ENCODE measurements around the gene POU2F1.

DNA sequence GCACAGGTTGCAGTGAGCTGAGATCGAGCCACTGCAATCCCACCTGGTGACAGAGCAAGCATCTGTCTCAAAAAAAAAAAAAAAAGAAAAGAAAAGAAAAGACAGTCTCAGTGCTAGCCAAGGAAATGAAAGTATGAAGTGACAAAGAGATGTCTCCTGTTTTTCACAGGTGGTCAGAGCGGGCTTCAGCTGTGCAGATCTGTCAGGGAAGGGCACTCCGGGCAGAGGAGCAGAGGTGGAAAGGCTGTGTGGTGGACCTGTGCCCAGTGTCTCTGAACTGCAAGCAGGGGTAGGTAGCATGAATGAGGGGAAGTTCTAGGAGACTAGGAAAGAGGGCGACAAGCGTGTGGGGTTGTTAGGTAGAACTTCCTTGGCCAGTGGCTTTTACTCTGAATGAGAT lies 230.2 kb downstream of the POU2F1 start:
- no peak for TF ChIP-seq CTCF (IDR thresholded peaks at IDR 0.05)
- no peak for TF ChIP-seq EZH2phosphoT487 (IDR thresholded peaks at IDR 0.05)
- TF ChIP-seq EZH2 (IDR thresholded peaks at IDR 0.05): no peak

All from neural progenitor cell (in vitro differentiated cells).